GM18498 (cell line): Measurements from ENCODE around the gene LDLRAD4.

Experiments
- ATAC-seq: cut with Tn5 transposase; IDR thresholded peaks from one replicate; pipeline ENCODE4 v1.9.1; 2021; ENCODE audit warnings: mild to moderate bottlenecking, moderate library complexity; ENCODE audit not compliant: unreplicated experiment

Gene LDLRAD4

GRCh38 chr18:13201292-13201691 is 17.3 kb upstream of the LDLRAD4 start:
- ATAC-seq: no peak

DNA sequence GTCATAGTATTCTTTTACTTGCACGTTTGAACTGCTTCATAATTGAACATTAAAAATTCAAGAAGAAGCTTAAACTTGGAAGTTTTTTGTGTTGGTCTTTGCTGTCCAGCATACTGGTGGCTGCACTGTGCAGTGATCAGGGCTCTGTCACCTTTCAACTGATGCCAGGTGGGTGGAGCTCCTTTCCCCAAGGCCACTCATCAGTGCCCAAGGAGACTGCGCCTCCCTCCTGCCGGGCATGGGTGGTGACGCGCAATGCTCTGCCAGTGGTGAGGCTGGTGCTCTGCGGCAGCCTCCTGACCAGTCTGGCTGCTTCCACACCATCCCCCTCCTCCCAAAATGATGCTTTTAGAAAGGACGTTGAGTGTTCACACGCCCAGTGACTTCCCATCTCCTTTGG is 16.0 kb upstream of the LDLRAD4 start:
- no peak for ATAC-seq

DNA sequence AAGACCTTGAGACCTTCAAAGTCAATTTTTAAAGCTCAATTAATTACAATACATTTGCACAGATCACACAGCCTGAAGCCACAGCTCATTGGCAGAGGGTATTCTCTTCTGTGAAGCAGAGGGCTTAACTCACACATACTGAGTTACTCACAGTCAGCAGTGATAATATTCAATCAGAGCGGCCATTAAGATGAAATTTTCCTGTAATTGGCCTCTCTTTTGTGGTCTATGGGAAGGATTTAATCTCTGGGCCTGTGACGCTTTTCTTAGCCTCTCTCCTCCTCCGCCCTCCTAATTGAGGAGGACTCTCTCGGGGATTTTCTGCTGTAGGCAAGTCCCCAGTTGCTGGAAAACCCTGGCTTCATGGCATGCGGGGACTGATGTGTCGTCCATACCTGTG is 12.3 kb upstream of the LDLRAD4 start:
- no peak for ATAC-seq

GRCh38 chr18:13207294-13207693 is 11.3 kb upstream of the LDLRAD4 start:
- no peak for ATAC-seq

DNA sequence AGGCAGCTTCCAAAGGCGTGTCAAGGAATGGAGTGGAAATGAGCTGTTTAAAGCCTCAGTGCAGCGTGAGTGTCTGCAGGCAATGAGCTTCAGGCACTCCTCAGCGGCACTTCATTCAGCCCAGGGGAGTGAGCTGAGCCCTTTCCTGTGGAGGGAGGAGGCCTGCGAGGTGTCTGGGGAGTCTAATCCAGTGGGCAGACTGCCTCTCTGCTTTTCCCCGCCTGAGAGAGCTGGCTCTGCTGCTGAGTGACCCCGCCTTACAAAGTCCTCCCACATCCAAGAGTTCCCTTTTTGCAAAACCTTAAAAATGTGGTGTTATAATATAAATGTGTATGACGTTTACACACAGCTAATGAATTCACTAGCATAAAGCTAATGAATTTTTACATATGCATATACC is 7.0 kb upstream of the LDLRAD4 start:
- no peak for ATAC-seq

- no peak for ATAC-seq
Observed at GRCh38 chr18:13213036-13213795, 5.3 kb upstream of the LDLRAD4 start.

DNA sequence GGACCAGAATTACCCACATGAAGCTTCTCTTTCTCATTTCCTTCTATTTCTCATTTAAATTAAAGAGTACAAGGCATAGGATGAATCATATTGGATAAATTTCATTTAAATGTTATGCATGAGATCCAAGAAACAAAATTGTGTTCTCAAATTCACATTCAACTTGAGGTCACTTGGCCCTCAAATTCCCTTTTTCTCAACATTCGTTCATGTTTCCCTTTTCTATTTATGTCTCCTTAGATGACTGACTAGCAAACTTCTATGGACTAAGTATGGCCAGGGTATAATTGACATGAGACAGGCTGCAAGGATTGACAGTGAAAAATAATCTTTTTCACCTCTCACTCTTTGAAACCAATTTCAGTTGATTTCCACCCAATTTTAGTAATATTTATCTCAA is 4.0 kb upstream of the LDLRAD4 start:
- ATAC-seq: no peak

GRCh38 chr18:13216092-13216582 is 2.4 kb upstream of the LDLRAD4 start:
- ATAC-seq: peak; percentile 42

GRCh38 chr18:13216711-13217465 is 1.7 kb upstream of the LDLRAD4 start:
- ATAC-seq: peak; percentile 52

GRCh38 chr18:13217466-13217961 is 1.0 kb upstream of the LDLRAD4 start:
- peak; percentile 47 for ATAC-seq

GRCh38 chr18:13217971-13218367 is 591 bp upstream of the LDLRAD4 start:
- ATAC-seq: peak; percentile 23

DNA sequence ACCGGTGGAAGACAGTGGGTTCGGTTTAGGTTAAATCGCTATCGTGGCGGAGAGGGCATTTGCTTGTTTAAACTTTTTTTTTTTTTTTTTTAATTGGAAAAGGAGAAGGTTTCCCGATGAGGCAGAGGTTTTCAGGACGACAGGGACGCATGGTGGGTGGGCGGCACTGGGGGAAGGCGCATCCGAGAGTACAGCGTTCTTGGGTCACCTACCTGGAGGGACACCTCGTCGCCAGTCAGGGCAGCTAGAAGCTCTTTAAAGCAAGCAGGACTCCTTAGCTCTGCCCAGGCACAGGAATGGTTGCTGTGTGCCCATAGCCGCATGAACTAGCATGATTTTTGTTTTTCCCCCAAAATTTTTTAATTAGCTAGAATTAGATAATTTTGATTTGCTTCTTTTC is 437 bp downstream of the LDLRAD4 start:
- no peak for ATAC-seq

DNA sequence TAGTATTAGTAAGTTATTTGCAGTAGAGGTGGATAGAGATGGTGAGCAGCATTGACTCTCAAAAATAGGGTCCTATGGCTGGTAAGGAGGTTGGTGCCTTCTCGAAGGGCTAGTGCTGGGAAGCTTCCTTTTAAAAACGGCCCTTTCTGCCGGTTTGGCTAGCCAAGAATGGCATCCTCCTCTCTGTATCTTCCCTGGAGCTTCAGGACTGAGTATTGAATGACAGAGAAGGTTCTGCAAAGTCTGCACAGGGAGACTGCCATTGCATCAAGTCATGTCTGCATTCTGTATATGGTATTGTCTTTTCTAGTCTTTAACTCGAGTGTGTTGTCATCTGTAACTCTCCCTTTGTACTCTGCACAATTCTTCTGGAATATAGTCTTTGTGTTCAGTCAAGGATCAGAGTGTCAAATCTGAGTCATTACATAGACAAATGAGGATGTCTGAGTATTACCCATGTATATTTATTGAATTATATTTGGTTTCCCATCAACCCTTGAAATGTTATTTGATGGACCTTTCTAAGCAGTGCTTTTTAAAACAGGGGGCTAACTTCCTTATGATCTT is 1.1 kb downstream of the LDLRAD4 start:
- ATAC-seq: no peak

DNA sequence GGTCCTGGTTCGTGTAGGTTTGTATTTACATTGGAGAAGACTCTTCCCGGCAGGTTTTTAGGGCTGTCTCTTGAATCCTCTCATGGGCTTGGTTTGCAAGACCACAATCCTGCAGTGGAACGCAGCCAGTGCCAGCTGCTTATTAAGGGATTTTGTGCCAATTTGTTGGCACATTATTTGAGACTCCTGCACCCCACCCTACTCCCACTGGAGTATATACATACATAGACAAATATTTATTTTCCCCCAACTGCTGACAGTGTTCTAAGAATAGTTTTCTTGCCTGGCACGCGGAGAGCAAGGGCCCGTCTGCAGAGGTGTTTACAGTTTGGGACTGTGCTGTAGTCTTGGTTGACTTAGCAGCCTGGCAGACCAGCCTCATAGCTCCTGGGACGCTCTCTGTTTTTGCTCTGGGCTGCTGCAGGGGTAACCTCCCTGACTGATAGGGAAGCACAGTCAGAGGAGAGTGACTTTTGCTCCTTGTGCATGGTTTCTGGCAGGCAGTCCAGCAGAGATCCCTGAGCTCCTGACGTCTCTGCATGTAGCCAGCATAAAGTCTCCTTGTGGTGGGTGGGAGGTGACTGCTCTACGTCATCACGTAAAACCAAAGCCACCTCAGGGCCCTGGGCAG is 1.9 kb downstream of the LDLRAD4 start:
- no peak for ATAC-seq

DNA sequence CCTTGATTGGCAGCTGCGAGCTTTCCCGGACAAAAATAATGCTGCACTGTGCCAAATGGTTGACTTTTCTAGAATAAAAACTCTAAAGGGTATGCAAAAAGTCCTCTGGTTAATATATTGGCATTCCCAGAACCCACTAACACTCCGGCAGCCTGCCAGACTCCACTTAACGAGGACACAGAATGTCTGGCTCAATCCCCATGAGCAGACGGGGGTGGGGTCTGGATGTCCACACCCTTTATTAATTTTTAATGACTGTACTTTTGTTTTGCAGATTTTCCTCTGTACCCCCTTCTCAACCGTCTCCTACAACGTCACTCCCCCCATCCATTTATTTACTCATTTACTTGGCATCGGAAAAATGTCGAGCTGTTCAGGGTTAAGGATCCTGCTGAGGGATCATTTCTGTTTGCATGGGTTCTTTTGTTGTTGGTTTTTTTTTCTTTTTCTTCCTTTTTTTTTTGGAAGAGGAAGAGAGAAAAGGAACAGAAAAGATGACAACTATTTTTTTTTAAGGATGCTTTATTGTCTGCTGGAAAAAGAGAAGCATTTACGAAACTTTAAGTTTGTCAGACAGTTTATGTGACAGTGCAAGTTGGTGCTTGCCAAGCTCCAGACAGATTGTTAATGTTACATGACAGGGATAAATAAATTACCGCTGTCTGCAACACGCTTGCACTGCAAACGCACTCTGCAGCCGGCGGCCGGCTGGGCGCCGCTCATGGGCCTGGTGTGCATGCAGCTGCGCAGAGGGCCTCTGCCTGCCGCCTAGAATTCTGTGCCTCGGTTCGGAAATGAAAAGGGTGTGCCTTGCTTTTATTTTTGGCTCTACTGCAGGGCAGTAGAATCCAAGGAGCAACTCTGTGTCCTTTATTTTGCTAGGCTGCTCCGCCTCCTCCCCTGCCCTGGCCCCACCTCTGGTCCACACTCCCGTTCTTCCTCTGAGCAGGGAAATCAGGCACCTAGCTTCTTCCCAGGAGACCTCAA is 3.6 kb downstream of the LDLRAD4 start:
- no peak for ATAC-seq

GRCh38 chr18:13222856-13223281 is 4.3 kb downstream of the LDLRAD4 start:
- no peak for ATAC-seq

- ATAC-seq: no peak
Observed at GRCh38 chr18:13223311-13224143, 5.0 kb downstream of the LDLRAD4 start.

- no peak for ATAC-seq
Observed at GRCh38 chr18:13225261-13225660, 6.7 kb downstream of the LDLRAD4 start.

DNA sequence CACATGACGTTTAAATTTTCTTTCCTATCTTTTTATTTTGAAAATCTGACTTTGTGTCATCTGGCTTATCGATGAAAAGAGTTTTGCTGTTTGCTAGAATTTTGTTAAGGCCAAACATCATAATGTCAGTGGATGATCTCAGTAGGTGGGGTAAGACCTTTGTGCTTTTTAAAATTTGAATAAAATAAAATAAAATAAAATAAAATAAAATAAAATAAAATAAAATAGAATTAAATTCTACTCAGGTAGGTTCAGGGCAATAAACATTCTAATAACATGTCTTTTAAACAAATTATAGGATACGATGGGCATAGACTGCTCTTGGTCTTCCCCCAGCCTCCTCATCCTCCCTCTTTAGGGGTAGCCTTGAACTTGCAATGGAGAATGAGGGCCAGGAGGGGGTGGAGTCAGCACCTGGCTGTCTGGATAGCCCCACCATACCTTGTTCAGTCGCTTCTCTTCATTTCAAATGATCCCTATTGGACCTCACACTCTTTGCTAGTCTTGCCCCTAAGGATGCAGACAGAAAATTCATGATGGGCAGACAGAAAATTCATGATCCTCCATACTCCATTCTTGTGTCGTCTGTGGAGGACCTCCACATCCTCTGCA is 8.1 kb downstream of the LDLRAD4 start:
- ATAC-seq: no peak
